Measurements from ENCODE around the gene FN3K.

- TF ChIP-seq CTCF (IDR thresholded peaks at IDR 0.05 in 4 of 5, conservative IDR thresholded peaks at IDR 0.05 in 1 of 5) (peak; percentile 94 to 99 (median 98)), POLR2A (IDR thresholded peaks at IDR 0.05) (peak in 1 of 2 donors; percentile 41)
Measured at GRCh38 chr17:82781894-82782274, 46.5 kb downstream of the FN3K start.

All from gastrocnemius medialis (tissue), 4 donors.